ENCODE measurements around the gene NBPF12. TPM values are rescaled to one million over a fixed set of nuclear protein-coding genes. Genes with fewer than 3 reads are reported as not detected.
"Not testable (repeated sequence)": the region's sequence is repeated elsewhere in the genome, so short reads cannot be mapped to it uniquely, and the experiment has no call there.

The NBPF12 gene
- total and polyA plus RNA-seq, 2 of the 8 experiments (the other 6 are each of a cell fraction or from before 2014, with no cell fraction given), result 4.6 to 6.7 TPM

GRCh38 chr1:146920811-146921210, 17.3 kb upstream of the NBPF12 start:
- H2AFZ ChIP-seq (ENCODE audit: low read length); H4K5ac ChIP-seq (ENCODE audit: insufficient read length, low read depth, low read length); H3K4me1 ChIP-seq (replicated peaks in 1 of 4; ENCODE audit: control insufficient read depth in 3 of 4, insufficient read depth in 4 of 4, low read length in 3 of 4); H3K23ac ChIP-seq (ENCODE audit: insufficient read length); H2AK5ac ChIP-seq (ENCODE audit: low read depth, low read length); H3K56ac ChIP-seq (replicated peaks; ENCODE audit: insufficient read length, low read depth, low read length); H3K14ac ChIP-seq (ENCODE audit: insufficient read length); POLR2A ChIA-PET (ENCODE audit: partially characterized antibody); H3K4me2 ChIP-seq (ENCODE audit: insufficient read depth in 1 of 2, low read depth in 2 of 2, low read length in 2 of 2); H2BK15ac ChIP-seq (ENCODE audit: low read length); H3K79me2 ChIP-seq (ENCODE audit: control insufficient read depth in 1 of 2, insufficient read depth in 2 of 2, low read length in 2 of 2); H4K20me1 ChIP-seq (replicated peaks in 1 of 2; ENCODE audit: control insufficient read depth in 1 of 2, insufficient read depth in 2 of 2, low read length in 2 of 2); H3K23me2 ChIP-seq (ENCODE audit: low read depth, low read length); H3K79me1 ChIP-seq (ENCODE audit: low read depth, low read length); H3K27ac ChIP-seq (ENCODE audit: low read depth, low read length); CTCF ChIA-PET (ENCODE audit: partially characterized antibody); H2BK20ac ChIP-seq (ENCODE audit: low read length); H4K91ac ChIP-seq (replicated peaks; ENCODE audit: insufficient read length, low read length); H2BK5ac ChIP-seq (ENCODE audit: low read depth, low read length); DNase-seq (ENCODE audit: low read depth in 1 of 2, low spot score in 2 of 2); FAIRE-seq; H3K4ac ChIP-seq (replicated peaks; ENCODE audit: insufficient read length, low read depth, low read length); H2BK120ac ChIP-seq (replicated peaks; ENCODE audit: low read depth, low read length); H3K9me3 ChIP-seq (ENCODE audit: insufficient read depth in 2 of 2, low read depth in 1 of 2, low read length in 1 of 2); H2BK12ac ChIP-seq (ENCODE audit: low read depth, low read length); H3K18ac ChIP-seq (ENCODE audit: extremely low read depth, low read length); H4K8ac ChIP-seq (ENCODE audit: extremely low read depth, insufficient read depth, low read length); H3K36me3 ChIP-seq (ENCODE audit: control insufficient read depth in 2 of 4, insufficient read depth in 4 of 4, low read length in 3 of 4); H3K4me3 ChIP-seq (ENCODE audit: extremely low read depth in 1 of 4, insufficient read depth in 2 of 4, low read depth in 3 of 4, low read length in 4 of 4); H3K9ac ChIP-seq (replicated peaks in 1 of 4; ENCODE audit: extremely low read depth in 1 of 4, low read depth in 3 of 4, low read length in 3 of 4); H3K27me3 ChIP-seq (replicated peaks in 1 of 4; ENCODE audit: control insufficient read depth in 3 of 4, extremely low read depth in 1 of 4, insufficient read depth in 3 of 4, low read length in 3 of 4): not testable (repeated sequence)

- H3K9ac ChIP-seq (replicated peaks in 1 of 4; ENCODE audit: extremely low read depth in 1 of 4, low read depth in 3 of 4, low read length in 3 of 4); H2AFZ ChIP-seq (ENCODE audit: low read length); H3K79me1 ChIP-seq (ENCODE audit: low read depth, low read length); H3K4me1 ChIP-seq (replicated peaks in 1 of 4; ENCODE audit: control insufficient read depth in 3 of 4, insufficient read depth in 4 of 4, low read length in 3 of 4); FAIRE-seq; DNase-seq (ENCODE audit: low read depth in 1 of 2, low spot score in 2 of 2); CTCF ChIA-PET (ENCODE audit: partially characterized antibody); H2BK5ac ChIP-seq (ENCODE audit: low read depth, low read length); H2BK120ac ChIP-seq (replicated peaks; ENCODE audit: low read depth, low read length); H2BK12ac ChIP-seq (ENCODE audit: low read depth, low read length); H4K20me1 ChIP-seq (replicated peaks in 1 of 2; ENCODE audit: control insufficient read depth in 1 of 2, insufficient read depth in 2 of 2, low read length in 2 of 2); H3K79me2 ChIP-seq (ENCODE audit: control insufficient read depth in 1 of 2, insufficient read depth in 2 of 2, low read length in 2 of 2); H3K36me3 ChIP-seq (ENCODE audit: control insufficient read depth in 2 of 4, insufficient read depth in 4 of 4, low read length in 3 of 4); H2BK15ac ChIP-seq (ENCODE audit: low read length); H3K27ac ChIP-seq (ENCODE audit: low read depth, low read length); H4K8ac ChIP-seq (ENCODE audit: extremely low read depth, insufficient read depth, low read length); H3K56ac ChIP-seq (replicated peaks; ENCODE audit: insufficient read length, low read depth, low read length); H4K91ac ChIP-seq (replicated peaks; ENCODE audit: insufficient read length, low read length); H4K5ac ChIP-seq (ENCODE audit: insufficient read length, low read depth, low read length); POLR2A ChIA-PET (ENCODE audit: partially characterized antibody); H3K23me2 ChIP-seq (ENCODE audit: low read depth, low read length); H3K4ac ChIP-seq (replicated peaks; ENCODE audit: insufficient read length, low read depth, low read length); H3K27me3 ChIP-seq (replicated peaks in 1 of 4; ENCODE audit: control insufficient read depth in 3 of 4, extremely low read depth in 1 of 4, insufficient read depth in 3 of 4, low read length in 3 of 4); H3K9me3 ChIP-seq (ENCODE audit: insufficient read depth in 2 of 2, low read depth in 1 of 2, low read length in 1 of 2); H3K14ac ChIP-seq (ENCODE audit: insufficient read length); H3K4me3 ChIP-seq (ENCODE audit: extremely low read depth in 1 of 4, insufficient read depth in 2 of 4, low read depth in 3 of 4, low read length in 4 of 4); H2AK5ac ChIP-seq (ENCODE audit: low read depth, low read length); H3K4me2 ChIP-seq (ENCODE audit: insufficient read depth in 1 of 2, low read depth in 2 of 2, low read length in 2 of 2); H3K18ac ChIP-seq (ENCODE audit: extremely low read depth, low read length); H3K23ac ChIP-seq (ENCODE audit: insufficient read length); H2BK20ac ChIP-seq (ENCODE audit: low read length): not testable (repeated sequence)
- 84% methylated on average over 1 of the region's 1 CpG; no CpG with 5 or more reads in 1 of the 2 experiments for WGBS, 2 experiments (ENCODE audit: extremely low coverage in 1 of 2, insufficient coverage in 1 of 2, insufficient read length in 1 of 2, insufficient replicate concordance in 2 of 2, low coverage in 1 of 2, low lambda C conversion rate in 2 of 2, missing lambda C conversion rate in 1 of 2)
These were observed 15.5 kb upstream of the NBPF12 start for GRCh38 chr1:146922614-146923013.
